Measurements from ENCODE around the gene KDF1. TPM values are rescaled to one million over a fixed set of nuclear protein-coding genes. Genes with fewer than 3 reads are reported as not detected.
A peak's percentile ranks its signal among the peaks of the same experiment; 100 is the strongest.

Gene KDF1
- total and polyA plus RNA-seq, 2 of the 13 experiments (the other 11 are each of a cell fraction or from before 2014, with no cell fraction given), result 1.9 to 4.9 TPM

DNA sequence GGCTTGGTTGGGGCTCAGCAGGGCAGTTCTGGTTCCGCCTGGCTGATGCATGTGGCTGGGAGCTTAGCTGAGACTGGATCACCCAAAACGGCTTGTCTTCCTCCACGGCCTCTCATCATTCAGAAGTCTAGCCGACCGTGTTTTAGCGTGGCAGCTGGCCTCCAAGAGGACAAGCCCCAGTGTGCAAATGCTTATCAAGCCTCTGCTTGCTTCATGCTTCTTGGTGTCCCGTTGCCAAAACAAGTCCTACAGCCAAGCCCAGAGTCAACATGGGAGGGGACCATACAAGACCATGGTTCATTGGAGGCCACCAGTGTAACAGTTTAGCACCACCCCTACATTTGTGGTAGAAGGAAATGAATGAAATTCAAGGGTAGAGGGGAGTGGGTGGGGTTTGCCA lies 10.5 kb upstream of the KDF1 start (continued):
- TF ChIP-seq, protein P1, sequence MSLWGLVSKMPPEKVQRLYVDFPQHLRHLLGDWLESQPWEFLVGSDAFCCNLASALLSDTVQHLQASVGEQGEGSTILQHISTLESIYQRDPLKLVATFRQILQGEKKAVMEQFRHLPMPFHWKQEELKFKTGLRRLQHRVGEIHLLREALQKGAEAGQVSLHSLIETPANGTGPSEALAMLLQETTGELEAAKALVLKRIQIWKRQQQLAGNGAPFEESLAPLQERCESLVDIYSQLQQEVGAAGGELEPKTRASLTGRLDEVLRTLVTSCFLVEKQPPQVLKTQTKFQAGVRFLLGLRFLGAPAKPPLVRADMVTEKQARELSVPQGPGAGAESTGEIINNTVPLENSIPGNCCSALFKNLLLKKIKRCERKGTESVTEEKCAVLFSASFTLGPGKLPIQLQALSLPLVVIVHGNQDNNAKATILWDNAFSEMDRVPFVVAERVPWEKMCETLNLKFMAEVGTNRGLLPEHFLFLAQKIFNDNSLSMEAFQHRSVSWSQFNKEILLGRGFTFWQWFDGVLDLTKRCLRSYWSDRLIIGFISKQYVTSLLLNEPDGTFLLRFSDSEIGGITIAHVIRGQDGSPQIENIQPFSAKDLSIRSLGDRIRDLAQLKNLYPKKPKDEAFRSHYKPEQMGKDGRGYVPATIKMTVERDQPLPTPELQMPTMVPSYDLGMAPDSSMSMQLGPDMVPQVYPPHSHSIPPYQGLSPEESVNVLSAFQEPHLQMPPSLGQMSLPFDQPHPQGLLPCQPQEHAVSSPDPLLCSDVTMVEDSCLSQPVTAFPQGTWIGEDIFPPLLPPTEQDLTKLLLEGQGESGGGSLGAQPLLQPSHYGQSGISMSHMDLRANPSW (CRISPR knock-in tag; IDR thresholded peaks at IDR 0.05; ENCODE audit: borderline replicate concordance), result no peak
- TF ChIP-seq HOXA3 (CRISPR knock-in tag; IDR thresholded peaks at IDR 0.05) (no peak), NCOA2 (CRISPR knock-in tag; IDR thresholded peaks at IDR 0.05) (0 out of 2 replicates have a peak, but pooled peaks have one; percentile 25), SAFB2 (CRISPR knock-in tag; IDR thresholded peaks at IDR 0.05; ENCODE audit: borderline replicate concordance, low read depth) (no peak), GZF1 (CRISPR knock-in tag; IDR thresholded peaks at IDR 0.05) (no peak), MED1 (CRISPR knock-in tag; IDR thresholded peaks at IDR 0.05) (peak; percentile 59), TBX2 (CRISPR knock-in tag; IDR thresholded peaks at IDR 0.05; ENCODE audit: borderline replicate concordance) (peak; percentile 44; the same call in 1 of the 2 replicates), SALL1 (CRISPR knock-in tag; IDR thresholded peaks at IDR 0.05) (peak; percentile 48; the same call in 1 of the 2 replicates), CEBPB (IDR thresholded peaks at IDR 0.05; ENCODE audit: borderline replicate concordance, low read depth, low read length) (peak; percentile 57; the same call in 1 of the 2 replicates), STAG1 (CRISPR knock-in tag; IDR thresholded peaks at IDR 0.05) (peak; percentile 4; the same call in 1 of the 2 replicates), ZNF225 (CRISPR knock-in tag; IDR thresholded peaks at IDR 0.05) (no peak), NR2F6 (IDR thresholded peaks at IDR 0.05) (no peak), NR2F6 (CRISPR knock-in tag; IDR thresholded peaks at IDR 0.05) (peak; percentile 32; the same call in 1 of the 2 replicates), NPAS2 (CRISPR knock-in tag; IDR thresholded peaks at IDR 0.05; ENCODE audit: borderline replicate concordance) (no peak), SAP130 (CRISPR knock-in tag; IDR thresholded peaks at IDR 0.05; ENCODE audit: low read depth) (peak; percentile 53)
- TF ChIP-seq, protein P2, sequence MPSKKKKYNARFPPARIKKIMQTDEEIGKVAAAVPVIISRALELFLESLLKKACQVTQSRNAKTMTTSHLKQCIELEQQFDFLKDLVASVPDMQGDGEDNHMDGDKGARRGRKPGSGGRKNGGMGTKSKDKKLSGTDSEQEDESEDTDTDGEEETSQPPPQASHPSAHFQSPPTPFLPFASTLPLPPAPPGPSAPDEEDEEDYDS (CRISPR knock-in tag; IDR thresholded peaks at IDR 0.05), result peak; percentile 31; the same call in 1 of the 2 replicates
- TF ChIP-seq, protein P3, sequence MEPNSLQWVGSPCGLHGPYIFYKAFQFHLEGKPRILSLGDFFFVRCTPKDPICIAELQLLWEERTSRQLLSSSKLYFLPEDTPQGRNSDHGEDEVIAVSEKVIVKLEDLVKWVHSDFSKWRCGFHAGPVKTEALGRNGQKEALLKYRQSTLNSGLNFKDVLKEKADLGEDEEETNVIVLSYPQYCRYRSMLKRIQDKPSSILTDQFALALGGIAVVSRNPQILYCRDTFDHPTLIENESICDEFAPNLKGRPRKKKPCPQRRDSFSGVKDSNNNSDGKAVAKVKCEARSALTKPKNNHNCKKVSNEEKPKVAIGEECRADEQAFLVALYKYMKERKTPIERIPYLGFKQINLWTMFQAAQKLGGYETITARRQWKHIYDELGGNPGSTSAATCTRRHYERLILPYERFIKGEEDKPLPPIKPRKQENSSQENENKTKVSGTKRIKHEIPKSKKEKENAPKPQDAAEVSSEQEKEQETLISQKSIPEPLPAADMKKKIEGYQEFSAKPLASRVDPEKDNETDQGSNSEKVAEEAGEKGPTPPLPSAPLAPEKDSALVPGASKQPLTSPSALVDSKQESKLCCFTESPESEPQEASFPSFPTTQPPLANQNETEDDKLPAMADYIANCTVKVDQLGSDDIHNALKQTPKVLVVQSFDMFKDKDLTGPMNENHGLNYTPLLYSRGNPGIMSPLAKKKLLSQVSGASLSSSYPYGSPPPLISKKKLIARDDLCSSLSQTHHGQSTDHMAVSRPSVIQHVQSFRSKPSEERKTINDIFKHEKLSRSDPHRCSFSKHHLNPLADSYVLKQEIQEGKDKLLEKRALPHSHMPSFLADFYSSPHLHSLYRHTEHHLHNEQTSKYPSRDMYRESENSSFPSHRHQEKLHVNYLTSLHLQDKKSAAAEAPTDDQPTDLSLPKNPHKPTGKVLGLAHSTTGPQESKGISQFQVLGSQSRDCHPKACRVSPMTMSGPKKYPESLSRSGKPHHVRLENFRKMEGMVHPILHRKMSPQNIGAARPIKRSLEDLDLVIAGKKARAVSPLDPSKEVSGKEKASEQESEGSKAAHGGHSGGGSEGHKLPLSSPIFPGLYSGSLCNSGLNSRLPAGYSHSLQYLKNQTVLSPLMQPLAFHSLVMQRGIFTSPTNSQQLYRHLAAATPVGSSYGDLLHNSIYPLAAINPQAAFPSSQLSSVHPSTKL (CRISPR knock-in tag; IDR thresholded peaks at IDR 0.05), result peak; percentile 49
- TF ChIP-seq, protein P4, sequence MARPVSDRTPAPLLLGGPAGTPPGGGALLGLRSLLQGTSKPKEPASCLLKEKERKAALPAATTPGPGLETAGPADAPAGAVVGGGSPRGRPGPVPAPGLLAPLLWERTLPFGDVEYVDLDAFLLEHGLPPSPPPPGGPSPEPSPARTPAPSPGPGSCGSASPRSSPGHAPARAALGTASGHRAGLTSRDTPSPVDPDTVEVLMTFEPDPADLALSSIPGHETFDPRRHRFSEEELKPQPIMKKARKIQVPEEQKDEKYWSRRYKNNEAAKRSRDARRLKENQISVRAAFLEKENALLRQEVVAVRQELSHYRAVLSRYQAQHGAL (CRISPR knock-in tag; IDR thresholded peaks at IDR 0.05; ENCODE audit: not compliant biosample characterization), result no peak
- TF ChIP-seq, protein P5, sequence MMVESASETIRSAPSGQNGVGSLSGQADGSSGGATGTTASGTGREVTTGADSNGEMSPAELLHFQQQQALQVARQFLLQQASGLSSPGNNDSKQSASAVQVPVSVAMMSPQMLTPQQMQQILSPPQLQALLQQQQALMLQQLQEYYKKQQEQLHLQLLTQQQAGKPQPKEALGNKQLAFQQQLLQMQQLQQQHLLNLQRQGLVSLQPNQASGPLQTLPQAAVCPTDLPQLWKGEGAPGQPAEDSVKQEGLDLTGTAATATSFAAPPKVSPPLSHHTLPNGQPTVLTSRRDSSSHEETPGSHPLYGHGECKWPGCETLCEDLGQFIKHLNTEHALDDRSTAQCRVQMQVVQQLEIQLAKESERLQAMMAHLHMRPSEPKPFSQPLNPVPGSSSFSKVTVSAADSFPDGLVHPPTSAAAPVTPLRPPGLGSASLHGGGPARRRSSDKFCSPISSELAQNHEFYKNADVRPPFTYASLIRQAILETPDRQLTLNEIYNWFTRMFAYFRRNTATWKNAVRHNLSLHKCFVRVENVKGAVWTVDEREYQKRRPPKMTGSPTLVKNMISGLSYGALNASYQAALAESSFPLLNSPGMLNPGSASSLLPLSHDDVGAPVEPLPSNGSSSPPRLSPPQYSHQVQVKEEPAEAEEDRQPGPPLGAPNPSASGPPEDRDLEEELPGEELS (CRISPR knock-in tag; IDR thresholded peaks at IDR 0.05), result peak; percentile 50; the same call in 1 of the 2 replicates
- TF ChIP-seq, protein P6, sequence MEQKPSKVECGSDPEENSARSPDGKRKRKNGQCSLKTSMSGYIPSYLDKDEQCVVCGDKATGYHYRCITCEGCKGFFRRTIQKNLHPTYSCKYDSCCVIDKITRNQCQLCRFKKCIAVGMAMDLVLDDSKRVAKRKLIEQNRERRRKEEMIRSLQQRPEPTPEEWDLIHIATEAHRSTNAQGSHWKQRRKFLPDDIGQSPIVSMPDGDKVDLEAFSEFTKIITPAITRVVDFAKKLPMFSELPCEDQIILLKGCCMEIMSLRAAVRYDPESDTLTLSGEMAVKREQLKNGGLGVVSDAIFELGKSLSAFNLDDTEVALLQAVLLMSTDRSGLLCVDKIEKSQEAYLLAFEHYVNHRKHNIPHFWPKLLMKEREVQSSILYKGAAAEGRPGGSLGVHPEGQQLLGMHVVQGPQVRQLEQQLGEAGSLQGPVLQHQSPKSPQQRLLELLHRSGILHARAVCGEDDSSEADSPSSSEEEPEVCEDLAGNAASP (CRISPR knock-in tag; IDR thresholded peaks at IDR 0.05; ENCODE audit: borderline replicate concordance), result peak; percentile 10; the same call in 1 of the 2 replicates
